CD4-positive, alpha-beta T cell treated with Interleukin-15 for 1 hour (primary cell): ENCODE data around the gene CPA4.

Experiments used
- DNase-seq: peaks from one replicate; pipeline ENCODE4 v3.0.0-alpha.2; 2020

The CPA4 gene

GRCh38 chr7:130366564-130366963 is 73.6 kb downstream of the CPA4 start:
- DNase-seq, result no peak

GRCh38 chr7:130367088-130367755 is 74.3 kb downstream of the CPA4 start:
- DNase-seq, result peak; percentile 35

DNA sequence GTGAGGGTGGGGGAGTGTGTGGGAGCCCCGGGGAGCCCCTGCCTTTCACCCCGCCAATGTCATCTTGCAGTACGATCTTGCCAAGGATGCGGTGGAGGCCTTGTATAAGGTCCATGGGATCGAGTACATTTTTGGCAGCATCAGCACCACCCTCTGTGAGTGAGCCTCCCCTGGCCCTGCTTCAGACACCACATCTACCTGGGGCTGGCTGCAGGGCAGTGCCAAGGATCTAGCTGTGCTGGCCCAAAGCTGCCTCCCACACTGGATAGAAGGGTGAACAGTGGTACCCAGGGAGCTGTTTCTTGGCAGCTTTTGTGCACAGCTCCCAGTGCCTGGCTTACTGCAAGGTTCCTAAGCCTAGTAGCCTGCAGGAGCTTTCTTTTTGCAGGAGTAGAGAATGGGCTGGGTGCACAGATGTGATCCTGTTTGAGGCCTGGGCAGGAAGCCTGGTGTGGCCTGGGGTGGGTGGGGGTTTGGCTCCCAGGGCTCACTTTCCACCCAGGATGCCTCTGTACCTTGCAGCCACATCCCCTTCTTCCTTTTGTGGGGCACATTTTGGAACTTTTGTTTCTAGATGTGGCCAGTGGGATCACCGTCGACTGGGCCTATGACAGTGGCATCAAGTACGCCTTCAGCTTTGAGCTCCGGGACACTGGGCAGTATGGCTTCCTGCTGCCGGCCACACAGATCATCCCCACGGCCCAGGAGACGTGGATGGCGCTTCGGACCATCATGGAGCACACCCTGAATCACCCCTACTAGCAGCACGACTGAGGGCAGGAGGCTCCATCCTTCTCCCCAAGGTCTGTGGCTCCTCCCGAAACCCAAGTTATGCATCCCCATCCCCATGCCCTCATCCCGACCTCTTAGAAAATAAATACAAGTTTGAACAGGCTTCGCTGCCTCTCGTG is 75.1 kb downstream of the CPA4 start:
- no peak for DNase-seq

- DNase-seq, result no peak
These were observed 76.2 kb downstream of the CPA4 start for GRCh38 chr7:130369110-130369711.

DNA sequence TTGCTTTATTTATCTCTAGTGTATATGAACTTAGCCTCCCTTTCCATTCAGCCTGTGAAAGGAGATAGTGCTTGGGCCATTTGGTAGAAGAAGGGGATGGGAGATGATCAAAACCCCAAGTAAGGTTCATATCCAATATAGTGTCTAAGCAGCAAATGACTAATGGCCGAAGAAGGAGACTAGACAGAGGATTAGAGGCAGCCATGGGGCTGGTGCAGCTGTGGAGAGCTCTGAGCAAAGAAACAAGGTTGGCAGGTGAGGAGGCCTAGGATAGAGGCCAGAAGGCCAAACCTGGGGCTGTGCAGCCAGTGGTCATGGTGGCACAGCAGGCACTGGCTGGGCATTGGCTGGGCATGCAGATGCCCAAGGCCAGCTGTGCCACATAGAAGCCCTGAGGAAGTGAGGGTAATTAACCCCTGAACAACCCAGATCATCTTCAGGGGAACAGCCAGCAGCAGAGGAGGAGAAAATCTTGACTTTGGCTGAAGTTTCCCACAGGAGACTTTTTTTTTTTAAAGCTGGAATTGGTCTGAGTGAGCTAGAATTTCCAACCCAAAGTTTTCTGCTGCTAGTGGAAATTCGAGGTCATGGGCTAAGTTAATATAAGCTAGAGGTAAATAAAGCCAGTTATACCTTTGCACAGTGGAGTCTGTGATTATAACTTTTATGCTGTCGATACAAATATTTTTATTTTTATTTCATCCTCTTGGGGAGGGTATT is 77.0 kb downstream of the CPA4 start:
- no peak for DNase-seq

GRCh38 chr7:130371046-130371445 is 78.1 kb downstream of the CPA4 start:
- no peak for DNase-seq

DNA sequence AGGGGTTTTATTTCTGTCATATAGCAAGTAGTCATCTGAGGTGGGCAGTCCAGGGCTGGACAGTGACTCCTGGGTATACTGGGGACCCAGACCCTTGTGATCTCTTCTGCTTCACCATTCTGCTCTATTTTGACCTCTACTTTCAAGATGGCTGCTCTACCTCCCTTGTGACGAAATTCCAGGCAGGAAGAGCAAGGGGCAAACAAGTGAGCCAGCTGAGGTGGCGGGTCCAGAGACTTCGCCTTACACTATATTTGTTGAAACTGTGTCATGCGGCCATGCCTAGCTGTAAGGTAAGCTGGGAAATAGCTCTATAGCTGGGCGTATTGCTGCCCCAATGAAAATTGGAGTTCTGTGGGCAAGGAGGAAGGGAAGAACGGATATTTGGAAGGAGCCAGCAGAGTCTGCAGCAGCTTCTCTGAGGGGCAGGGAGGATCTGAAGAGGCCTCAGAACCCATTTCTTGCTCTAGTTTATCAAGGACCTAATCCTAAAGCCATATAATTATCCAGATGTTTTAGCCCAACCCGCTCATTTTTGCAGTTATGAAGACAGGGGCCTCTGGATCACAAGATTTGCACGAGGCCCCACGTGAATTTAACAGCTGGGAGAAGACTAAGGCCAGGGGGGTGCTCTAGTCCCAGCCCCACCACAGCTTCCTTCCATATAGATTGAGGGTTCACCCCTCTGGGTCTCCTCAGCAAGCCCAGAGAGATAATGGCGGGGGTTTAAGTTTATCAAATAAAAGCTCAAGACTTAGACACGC is 79.6 kb downstream of the CPA4 start:
- DNase-seq, result no peak
